Gastroesophageal sphincter (tissue), 3 donors: ENCODE measurements around the gene STX8.

Source experiments
- EP300 ChIP-seq: sonication (generic); formaldehyde crosslinking; IDR thresholded peaks from one replicate; pipeline ENCODE4 v1.6.1; 2017; ENCODE audit warnings: antibody characterized with exemption, mild to moderate bottlenecking
- POLR2A ChIP-seq, 2 donors: fragments of 450-650 bp; IDR thresholded peaks; one replicate each; pipeline ENCODE4 v1.6.1; 2017; ENCODE audit warnings: antibody characterized with exemption in 2 of 2, mild to moderate bottlenecking in 2 of 2, moderate library complexity in 1 of 2
- POLR2AphosphoS5 ChIP-seq: sonication (generic); formaldehyde crosslinking; IDR thresholded peaks from one replicate; pipeline ENCODE4 v1.6.1; 2017; ENCODE audit warnings: antibody characterized with exemption
- TF ChIP-seq, protein P1 (sequence below), 4 experiments: fragments of 200-600 bp in 2 of 4; fragments of 450-650 bp in 2 of 4; sonication (generic) in 1 of 4; IDR thresholded peaks; one replicate each; pipeline ENCODE4 v1.5.1; 2017 to 2019; ENCODE audit warnings: antibody characterized with exemption in 4 of 4, mild to moderate bottlenecking in 2 of 4, moderate library complexity in 2 of 4

DNA sequence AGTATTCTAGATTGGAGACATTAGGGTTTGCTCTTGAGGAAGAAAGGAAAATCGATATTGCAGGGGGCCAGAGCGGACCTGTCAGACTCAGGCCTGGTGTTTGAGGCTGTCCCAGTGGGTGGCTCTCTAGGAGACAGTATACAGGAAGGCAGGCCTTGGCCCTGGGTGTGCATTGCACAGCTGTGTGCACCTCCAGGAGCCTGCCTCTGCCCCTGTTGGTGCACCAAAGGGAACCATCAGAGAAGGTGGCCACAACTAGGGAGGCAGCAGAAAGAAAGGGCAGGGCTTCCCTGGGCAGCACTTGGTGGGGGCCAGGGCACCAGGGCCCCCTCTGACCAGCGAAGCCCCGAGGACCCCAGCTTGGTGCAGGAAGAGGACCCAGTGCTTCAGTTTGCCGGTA, 366.3 kb downstream of the STX8 start:
- TF ChIP-seq POLR2A (IDR thresholded peaks at IDR 0.05) (no peak), EP300 (no peak), POLR2AphosphoS5 (no peak)
- TF ChIP-seq, protein P1, sequence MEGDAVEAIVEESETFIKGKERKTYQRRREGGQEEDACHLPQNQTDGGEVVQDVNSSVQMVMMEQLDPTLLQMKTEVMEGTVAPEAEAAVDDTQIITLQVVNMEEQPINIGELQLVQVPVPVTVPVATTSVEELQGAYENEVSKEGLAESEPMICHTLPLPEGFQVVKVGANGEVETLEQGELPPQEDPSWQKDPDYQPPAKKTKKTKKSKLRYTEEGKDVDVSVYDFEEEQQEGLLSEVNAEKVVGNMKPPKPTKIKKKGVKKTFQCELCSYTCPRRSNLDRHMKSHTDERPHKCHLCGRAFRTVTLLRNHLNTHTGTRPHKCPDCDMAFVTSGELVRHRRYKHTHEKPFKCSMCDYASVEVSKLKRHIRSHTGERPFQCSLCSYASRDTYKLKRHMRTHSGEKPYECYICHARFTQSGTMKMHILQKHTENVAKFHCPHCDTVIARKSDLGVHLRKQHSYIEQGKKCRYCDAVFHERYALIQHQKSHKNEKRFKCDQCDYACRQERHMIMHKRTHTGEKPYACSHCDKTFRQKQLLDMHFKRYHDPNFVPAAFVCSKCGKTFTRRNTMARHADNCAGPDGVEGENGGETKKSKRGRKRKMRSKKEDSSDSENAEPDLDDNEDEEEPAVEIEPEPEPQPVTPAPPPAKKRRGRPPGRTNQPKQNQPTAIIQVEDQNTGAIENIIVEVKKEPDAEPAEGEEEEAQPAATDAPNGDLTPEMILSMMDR (IDR thresholded peaks at IDR 0.05): no peak
